ENCODE measurements around the gene CLMN.

GRCh38 chr14:95231966-95232633 lies 87.6 kb downstream of the CLMN start:
- TF ChIP-seq CTCF (IDR thresholded peaks at IDR 0.05) (no peak), EZH2 (IDR thresholded peaks at IDR 0.05; ENCODE audit: borderline replicate concordance, insufficient read depth, low read depth, low read length, poor library complexity, severe bottlenecking) (no peak)
